RCC 7860 (cell line): ENCODE data around the gene CDC42BPB.

ENCODE experiments used
- DNase-seq: peaks from one replicate; pipeline ENCODE4 v3.0.0-alpha.2; 2015; ENCODE audit warnings: low spot score
- FAIRE-seq: peaks from 2 replicates; lab custom pipeline; 2012; peaks lifted over from hg19 to GRCh38; lab: Jason Lieb, UNC

The CDC42BPB gene

DNA sequence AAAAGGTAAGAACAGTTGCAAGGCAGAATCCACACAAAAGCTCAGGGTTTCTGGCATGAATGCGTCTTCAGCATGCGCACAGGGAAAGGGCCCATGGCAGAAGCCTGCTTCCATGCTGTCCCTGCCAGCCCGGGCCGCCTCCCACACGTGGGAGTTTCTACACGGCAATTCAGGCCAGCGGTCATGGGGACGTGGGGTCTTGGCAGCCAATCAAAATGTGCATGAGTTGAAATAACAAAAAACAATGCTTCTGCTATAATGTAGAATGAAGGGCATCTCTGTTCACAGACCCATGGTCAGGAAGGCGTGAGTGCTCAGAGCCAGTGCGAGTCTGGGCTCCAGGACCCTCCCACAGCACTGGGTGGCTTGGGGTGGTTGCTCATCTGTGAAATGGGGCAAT, 106.3 kb downstream of the CDC42BPB start:
- DNase-seq = no peak
- no peak for FAIRE-seq

DNA sequence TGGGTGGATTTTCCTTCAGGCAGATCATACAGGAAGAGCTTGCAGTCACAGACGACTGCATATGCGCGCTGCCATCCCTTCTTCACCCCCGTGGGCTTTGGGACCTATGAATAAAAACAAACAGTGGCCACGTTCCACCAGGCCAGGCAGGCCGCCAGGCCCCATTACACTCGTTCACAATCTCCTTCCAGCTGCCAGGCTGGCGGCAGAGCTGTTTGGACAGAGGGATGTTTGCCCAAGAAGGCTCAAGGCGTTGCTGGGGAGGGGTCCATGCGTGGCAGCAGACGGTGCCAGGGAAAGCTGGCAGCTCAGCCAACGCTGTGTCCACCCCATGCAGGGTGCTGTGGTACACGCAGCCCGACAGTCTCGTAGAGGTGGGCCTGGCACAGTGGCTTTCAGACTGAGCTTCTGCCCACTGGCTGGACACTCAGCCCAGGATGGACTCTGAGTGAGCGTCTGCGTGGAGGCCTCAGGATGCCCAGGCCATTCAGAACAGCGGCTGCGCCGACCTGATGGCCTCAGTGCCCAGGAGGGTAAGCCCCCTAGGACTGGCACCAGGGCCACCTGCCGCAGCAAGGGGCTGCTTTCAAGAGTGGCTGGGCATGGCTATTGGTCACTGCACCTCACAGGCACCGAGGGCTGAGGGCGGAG, 107.4 kb downstream of the CDC42BPB start:
- no peak for FAIRE-seq
- DNase-seq = no peak

DNA sequence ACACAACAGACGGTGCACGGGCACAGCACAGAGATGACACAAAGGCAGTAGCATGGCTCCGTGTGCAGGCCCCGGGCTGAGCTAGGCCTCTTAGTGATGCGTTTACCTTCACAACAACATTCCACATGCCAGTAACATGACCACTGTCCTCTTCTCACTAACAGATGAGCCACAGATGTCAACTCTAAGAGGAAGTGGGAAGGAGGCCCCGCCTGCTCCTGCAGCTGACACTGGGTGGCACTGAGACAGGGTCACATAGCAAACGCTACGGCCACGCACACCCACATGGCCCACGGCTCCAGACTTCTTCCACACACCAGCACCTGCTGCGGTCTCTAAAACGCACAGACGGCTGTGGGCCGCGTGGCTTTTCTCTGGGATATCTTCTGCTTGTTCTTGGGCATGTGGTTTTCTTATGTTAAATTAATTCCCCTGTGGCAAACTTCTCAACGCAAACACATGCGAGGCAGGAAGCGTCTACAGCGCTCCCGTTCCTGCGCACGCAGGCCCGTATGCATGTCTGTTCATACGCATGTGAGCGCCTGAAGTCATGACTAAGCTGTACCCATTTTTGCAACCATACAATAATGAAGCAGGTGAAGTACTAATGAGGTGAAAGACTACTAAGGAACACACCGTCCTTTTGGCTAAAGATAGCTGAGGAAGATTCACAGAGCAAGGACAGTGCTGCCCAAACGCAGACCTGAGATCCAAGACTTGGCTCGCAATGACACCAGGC, 108.1 kb downstream of the CDC42BPB start:
- FAIRE-seq (no peak), DNase-seq (no peak)

DNA sequence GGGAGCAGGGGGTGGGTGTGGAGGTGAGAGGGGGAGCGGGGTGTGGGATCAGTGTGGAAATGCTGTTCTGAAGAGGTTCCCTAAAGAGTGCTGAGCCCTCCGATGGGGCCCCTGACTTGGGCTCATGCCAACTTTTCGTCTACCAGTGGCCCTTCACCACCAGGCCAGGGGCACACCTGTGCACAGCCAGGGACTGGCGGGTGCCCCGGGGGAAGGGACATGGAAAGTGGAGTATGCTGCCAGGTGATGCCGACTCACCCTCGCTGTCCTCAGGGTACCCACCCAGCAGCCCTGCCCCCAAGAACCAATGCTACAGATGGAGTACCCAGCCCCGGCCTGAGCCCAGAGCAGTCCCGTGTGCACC, 108.7 kb downstream of the CDC42BPB start:
- FAIRE-seq = no peak
- DNase-seq = no peak

DNA sequence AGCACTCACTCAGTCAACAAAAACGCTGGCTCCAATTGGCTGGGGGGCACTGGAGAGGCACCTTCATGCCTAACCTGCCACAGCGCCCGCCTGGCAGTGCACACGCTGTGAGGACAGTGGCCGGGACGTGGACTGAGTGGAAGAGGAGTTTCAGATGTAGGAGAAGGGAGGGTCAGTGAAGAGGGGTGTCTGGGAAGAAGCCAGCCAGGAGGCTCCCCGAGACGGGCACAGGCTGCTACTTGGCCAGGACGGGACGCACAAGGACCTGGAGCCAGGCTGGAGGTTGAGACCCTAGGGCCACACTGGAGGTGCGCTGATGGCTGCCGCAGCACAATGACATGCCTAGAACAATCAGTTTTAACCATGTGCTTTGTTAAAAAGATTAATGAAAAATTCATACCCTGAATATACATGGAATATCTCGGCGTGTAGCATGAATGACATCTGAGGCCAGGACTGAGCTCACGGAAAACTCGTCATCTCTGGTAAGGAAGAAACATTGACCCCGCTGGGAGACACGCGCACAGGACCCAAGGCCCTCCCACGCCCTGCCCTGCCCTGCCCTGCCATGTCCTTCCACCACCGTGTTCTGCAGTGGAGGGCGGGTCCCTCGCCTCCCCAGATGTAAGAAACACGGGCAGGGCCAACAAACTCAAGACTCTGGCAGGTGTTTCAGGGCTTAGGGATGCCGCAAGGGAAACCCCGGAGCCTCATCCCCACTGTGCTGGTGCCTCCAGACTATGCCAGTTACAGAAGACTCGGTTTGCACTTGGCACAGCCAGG, 109.8 kb downstream of the CDC42BPB start:
- DNase-seq (no peak), FAIRE-seq (no peak)

DNA sequence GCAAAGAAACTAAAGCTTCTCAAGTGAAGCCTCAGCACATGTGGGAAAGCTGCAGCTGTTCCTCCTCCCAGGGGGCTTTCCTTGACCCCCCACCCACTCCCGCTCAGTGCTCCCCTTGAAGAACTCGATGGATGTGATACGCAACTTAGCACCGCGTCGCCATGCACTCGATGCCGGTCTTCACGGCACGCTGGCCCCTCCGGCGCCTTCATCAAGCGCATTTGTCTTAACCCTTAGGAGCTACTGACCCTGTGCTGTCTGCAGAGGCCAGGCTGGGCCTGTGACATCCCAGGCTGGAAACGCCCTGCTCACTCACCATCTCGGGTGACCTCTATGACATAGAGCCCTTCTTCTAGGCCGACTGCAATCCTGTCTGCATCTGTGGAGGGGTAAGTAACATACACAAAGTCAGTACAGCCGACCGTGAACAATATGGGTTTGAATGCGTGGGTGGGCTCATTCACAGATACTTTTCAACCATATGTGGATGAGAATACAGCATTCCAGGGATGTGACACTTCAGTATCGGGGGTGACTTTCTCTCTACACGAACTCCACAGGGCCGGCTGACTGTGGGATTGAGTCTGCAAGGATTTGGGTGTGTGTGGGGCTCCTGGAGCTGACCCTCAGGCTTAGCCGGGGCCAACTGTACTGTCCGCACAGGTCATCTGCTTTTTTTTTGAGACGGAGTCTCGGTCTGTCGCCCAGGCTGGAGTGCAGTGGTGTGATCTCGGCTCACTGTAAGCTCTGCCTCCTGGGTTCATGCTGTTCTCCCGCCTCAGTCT, 111.8 kb downstream of the CDC42BPB start:
- DNase-seq (no peak), FAIRE-seq (no peak)

DNA sequence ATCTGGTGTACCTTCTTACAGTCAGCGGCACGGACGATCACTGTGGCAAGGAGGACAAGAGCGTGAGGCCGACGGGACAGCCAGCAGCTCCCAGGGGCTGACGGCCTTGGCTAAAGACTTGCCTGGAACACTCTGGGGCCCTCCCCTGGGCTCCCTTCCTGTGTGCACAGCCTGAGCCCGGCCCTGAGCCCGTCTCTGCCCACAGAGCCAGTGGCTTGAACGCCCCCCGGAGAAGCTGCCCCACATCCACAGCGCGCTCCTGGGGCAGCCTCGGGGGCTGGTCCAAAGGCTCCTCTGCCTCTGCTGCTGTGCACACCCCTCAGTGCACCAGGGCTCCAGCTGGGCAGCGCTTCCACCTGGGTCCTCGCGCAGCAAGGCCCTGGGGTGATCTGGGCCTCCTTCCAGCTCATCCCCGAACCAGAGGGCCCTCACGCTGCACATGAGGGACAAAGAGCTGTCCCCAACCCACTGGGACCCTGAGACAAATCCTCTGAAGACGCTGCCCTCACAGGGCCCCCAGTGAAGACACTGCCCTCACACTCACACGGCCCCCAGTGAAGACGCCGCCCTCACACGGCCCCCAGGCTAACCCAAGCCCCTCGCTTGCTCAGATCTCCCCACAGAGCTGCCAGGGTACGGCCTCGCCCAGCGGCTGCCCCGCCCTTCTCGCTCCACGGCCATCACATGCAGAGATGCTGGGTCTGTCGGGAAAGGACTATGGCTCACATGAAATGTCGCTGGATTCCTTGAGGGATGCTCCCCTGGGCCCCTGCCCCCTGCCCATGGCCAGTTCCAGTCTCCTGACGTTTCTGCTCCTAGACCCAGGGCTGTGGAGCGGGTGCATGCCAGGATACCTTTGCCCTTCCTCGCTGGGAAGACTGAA, 112.7 kb downstream of the CDC42BPB start:
- FAIRE-seq = no peak

DNA sequence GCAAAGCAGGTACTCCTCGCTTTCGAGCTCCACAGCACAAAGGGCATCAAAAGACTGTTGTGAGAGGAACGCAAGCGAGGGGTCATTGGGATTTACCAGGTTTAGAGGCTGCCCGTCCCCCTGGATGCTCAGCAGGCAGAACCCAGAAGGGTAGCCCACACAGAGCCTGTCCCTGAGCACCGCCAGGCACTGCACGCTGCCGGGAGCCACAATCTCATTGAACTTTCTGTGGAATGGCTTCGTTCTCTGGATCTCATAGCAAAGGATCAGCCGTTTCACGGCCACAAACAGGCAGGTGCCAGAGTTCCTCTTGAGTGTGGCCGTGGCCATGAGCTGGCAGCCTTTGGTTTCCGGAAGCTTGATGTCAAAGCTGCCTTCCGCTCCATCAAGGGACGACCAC, 113.4 kb downstream of the CDC42BPB start:
- no peak for FAIRE-seq
- DNase-seq = no peak

More for the DNA sequence above, 112.7 kb downstream of the CDC42BPB start:
- no peak for DNase-seq

DNA sequence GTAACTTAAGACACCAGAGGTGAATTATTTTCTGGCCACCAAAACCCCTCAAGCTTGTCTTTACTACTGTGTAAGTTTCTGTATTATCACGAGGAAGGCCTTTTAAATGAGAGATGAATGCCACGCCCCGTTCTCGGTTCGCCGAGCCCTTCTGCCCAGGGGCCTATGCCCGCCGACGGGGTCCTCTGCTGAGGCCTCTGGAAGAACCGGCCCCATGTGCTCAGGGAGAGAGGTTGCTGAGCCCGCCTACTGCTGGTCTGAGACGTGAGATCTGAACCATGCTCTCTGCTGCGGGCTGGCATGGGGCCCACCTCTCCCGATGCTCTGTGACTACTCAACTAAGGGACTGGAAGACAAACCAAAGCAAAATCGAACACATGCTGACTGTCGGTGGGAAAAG, 113.9 kb downstream of the CDC42BPB start:
- no peak for FAIRE-seq

DNA sequence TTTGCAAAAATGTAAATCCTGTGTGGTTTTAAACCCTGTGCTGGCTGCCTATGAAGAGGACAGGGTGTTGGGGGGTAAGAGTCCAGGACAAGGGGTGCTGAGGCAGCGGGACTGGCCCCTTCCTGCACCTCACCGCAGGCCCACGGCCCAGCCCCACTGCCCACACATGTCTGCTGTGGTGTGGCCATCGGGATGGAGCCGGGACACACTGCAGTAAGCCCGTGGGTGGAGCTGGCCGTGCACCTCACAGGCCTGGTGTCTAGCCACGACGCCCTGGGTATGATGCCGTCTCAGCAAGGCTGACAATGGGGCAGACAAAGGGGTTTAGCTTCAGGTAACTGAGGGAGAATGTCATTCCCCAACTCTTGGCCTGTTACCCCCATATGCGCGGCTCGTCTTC, 115.3 kb downstream of the CDC42BPB start:
- FAIRE-seq = no peak
- DNase-seq = no peak

More for the DNA sequence above, 113.9 kb downstream of the CDC42BPB start:
- DNase-seq = no peak

DNA sequence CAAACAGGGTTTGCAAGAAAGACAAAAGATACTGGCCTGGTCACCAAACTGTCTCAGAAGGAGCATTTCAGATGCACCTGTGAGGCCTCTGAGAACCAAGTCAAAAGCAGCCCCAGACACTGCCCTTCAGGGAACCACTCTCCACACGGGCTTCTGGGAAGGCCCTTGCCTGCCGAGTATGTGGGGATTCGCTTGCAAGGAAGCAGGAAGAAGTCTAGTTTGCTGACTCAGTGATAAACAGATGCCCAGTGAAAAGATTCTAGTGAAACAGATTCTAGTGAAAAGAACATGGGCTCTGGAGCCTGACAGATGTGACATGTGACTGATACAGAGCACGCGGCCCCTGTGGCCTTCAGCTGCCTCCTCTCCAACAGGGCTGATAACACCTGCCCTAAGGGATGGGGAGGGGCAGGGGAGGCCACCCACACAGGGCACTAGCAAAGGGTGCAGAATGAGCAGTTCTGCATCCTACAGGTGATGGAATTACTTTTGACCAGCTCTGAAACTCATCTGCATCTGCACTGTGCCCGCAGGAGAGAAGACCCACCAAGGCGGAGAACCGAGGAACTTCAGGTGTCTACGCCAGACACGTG, 115.8 kb downstream of the CDC42BPB start:
- FAIRE-seq = no peak
- DNase-seq = no peak

DNA sequence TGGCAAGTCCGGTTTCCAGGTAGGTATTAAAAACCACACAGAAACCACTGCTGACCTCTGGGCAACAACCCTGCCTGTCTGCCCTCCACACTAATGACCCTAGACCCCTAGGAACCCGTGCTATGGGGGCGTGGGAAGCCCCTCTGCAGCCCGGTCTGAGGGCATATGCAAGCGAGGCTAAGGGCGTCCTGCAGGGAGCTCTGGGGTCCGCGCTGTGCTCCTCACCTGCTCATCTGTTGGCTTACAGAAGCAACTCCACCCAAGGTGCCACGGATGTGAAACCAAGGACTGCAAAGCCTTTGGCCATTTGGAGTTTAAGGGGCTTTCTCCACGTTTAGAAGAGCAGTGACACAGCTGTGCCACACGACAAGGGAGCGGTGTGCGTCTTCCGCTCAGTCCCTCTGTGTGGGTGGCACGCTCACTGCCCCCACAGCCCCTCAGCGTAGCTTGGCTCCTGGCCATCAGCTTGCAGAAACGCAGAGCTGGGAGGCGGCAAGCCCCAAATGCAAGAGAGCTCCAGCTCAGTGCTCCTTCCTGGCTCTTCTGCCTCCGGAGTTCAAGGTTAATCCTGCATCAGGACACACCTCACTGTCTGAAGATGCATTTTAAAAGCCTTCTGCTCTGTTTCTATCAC, 116.5 kb downstream of the CDC42BPB start:
- DNase-seq (no peak), FAIRE-seq (no peak)

DNA sequence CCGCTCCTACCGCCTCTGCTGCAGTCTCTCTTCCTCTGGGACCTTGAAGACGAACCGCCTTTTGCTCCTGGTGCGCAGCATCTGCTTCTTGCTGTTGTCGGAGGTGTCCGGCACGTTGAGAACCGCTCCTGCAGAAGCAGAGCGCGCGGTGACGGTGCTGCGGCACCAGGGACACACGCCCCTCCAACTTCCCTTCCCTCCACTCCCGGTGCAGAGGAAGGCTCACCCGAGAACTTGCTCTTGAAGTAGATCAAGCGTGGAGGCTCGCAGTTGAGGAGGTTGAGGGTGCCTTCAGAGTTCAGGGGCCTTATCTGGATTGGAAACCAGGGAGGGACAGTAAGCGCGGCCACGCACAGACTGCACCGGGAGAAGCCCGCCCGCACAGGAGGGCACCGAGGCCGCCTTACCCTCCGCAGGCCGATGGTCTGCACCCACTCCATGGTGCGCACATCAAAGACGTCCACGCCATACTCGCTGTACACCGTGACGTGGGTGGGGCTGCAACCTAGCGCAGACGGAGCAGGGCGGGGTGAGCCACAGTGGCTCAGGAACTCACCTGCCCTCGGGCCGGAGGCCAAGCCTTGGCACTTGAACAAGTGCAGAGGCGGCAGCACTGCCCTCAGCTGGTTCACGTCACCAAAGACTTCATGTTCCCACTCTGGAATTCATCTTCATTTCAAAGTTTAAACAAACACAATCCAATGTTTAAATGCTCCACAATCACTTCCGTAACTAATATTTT, 117.4 kb downstream of the CDC42BPB start:
- FAIRE-seq = no peak
- DNase-seq = no peak

DNA sequence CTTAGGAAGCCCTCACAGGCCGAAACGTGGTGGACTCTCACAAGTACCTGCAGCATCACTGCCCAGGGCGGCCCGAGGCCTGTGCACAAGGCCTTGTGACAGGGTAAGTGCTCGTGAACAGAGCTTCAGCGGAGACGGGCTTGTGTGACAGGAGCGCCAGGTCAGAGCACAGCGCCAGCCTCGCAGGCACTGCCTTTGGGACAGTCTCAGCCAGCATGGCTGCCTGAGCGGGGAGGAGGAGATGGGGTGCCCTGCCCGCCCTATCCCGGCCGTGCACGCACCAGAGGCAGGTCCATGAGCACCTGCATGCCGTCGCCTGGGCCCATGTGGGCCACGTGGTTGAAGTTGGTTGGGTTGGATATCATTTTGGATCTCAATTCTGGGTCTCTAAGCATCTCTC, 118.0 kb downstream of the CDC42BPB start:
- no peak for FAIRE-seq
- DNase-seq = no peak

DNA sequence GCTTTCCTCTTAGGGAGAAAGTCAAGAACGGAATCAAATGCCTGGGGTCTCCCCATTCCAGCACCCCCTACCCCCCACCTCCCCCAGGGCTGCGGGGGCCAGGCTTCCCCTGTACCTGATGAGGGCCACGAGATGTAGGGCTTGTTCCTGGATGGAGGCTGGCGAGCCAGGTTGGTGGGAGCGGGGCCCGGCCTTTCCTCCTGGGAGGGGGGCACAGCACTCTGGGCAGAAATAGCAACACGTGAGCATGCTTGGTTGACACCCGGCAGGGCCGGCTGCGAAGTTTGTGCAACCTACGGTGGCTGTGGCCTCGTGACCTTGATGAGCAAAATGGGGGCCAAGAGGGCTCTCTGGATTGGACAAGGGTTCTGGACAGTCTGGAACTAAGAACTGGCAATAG, 119.2 kb downstream of the CDC42BPB start:
- no peak for FAIRE-seq
- DNase-seq = no peak

DNA sequence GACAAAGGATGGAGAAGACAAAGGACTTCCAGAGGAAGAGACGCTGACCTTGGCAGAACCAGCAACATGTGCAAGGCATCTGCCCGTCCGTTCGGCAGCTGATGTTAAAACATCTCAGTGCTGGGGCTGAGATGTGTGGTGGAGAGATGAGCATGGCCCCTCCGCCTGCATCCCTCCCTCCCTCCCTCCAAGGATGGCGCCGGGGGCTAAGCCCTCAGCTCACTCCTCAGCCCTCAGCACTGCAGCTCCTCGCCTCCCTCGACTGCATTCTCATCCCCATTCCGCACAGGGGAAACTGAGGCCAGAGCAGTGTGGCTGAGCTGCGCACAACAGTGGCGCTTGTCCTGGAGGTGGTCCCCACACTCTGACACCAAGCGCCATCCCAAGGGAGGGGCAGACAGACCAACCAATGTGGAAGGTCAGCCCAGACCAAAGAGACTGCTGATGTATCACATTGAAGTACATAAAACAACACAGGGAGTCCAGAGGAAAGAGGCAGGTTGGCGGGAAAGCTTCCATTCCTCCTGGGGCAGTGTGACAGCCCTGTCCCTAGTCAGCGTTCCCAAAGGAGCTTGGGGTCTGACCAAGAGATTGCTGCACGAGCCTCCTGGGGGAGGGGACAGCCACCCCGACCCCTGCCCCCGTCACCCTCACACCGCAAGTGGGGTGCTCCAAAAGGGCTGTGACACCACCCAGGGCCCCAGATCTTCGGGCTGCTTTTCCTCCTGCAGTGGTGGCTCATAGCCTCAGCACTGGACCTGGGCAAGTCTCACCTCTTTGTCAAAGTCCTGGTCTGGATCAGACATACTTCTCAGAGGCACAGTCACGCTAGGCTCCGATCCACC, 119.8 kb downstream of the CDC42BPB start:
- no peak for DNase-seq
- no peak for FAIRE-seq

DNA sequence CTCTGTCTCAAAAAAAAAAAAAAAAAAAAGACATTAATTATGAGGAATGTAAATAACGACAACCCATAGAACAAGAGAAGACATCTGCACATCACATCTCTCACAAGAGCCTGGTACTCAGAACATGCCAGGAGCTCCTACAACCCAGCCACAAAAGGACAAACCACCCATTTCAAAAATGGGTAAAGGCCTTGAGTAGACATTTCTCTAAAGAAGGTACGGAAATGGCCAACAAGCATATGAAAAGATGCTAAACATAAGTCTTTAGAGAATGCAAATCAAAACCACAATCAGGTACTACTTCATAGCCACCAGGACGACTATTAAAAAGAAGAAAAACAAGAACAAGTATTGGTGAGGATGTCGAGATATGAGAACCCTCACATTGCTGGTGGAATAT, 121.6 kb downstream of the CDC42BPB start:
- FAIRE-seq (no peak), DNase-seq (no peak)
